H9 (cell line): ENCODE results near the gene CARHSP1. TPM values are rescaled to one million over a fixed set of nuclear protein-coding genes. Genes with fewer than 3 reads are reported as not detected.

ENCODE experiments used
- DNase-seq: peaks from one replicate; pipeline ENCODE4 v3.0.0-alpha.2; 2017
- H2AFZ ChIP-seq: one replicate; pipeline ENCODE4 v1.6.1; 2013; ENCODE audit warnings: mild to moderate bottlenecking, low read length, control low read depth, moderate library complexity
- H2AK5ac ChIP-seq: 2 replicates; pipeline ENCODE4 v1.6.1; 2013; ENCODE audit warnings: low read length, control low read depth, mixed read lengths; ENCODE audit not compliant: insufficient read length
- H2BK120ac ChIP-seq: one replicate; pipeline ENCODE4 v1.6.1; 2013; ENCODE audit warnings: low read depth, mild to moderate bottlenecking, low read length, control low read depth, inconsistent platforms; ENCODE audit not compliant: poor library complexity, severe bottlenecking
- H2BK12ac ChIP-seq: 2 replicates; pipeline ENCODE4 v1.6.1; 2013; ENCODE audit warnings: low read length, control low read depth, mixed read lengths, low read depth; ENCODE audit not compliant: insufficient read length
- H2BK15ac ChIP-seq: 2 replicates; pipeline ENCODE4 v1.6.1; 2013; ENCODE audit warnings: low read depth, low read length, control low read depth
- H2BK20ac ChIP-seq: one replicate; pipeline ENCODE4 v1.6.1; 2013; ENCODE audit warnings: low read depth, mild to moderate bottlenecking, low read length, control low read depth, inconsistent platforms; ENCODE audit not compliant: poor library complexity, severe bottlenecking
- H2BK5ac ChIP-seq: 2 replicates; pipeline ENCODE4 v1.6.1; 2013; ENCODE audit warnings: low read length, control low read depth, mixed read lengths; ENCODE audit not compliant: insufficient read length
- H3K14ac ChIP-seq: 2 replicates; pipeline ENCODE4 v1.6.1; 2013; ENCODE audit warnings: low read length, control low read depth; ENCODE audit not compliant: insufficient read depth
- H3K18ac ChIP-seq: 2 replicates; pipeline ENCODE4 v1.6.1; 2013; ENCODE audit warnings: low read depth, mild to moderate bottlenecking, mixed read lengths, low read length, control low read depth; ENCODE audit not compliant: insufficient read length
- H3K23ac ChIP-seq: 2 replicates; pipeline ENCODE4 v1.6.1; 2013; ENCODE audit warnings: low read length, control low read depth, mixed read lengths, low read depth; ENCODE audit not compliant: insufficient read length
- H3K23me2 ChIP-seq: 2 replicates; pipeline ENCODE4 v1.6.1; 2013; ENCODE audit warnings: low read depth, mild to moderate bottlenecking, mixed read lengths, low read length, control low read depth; ENCODE audit not compliant: insufficient read length, poor library complexity, severe bottlenecking
- H3K27ac ChIP-seq: 2 replicates; pipeline ENCODE4 v1.5.1; 2013; ENCODE audit warnings: low read length, control low read depth, mixed read lengths, low read depth; ENCODE audit not compliant: insufficient read length
- H3K27me3 ChIP-seq: 2 replicates; pipeline ENCODE4 v1.6.1; 2013; ENCODE audit warnings: low read length, control low read depth, inconsistent platforms; ENCODE audit not compliant: insufficient read depth
- H3K4ac ChIP-seq: 2 replicates; pipeline ENCODE4 v1.6.1; 2013; ENCODE audit warnings: low read depth, mild to moderate bottlenecking, control low read depth, inconsistent platforms, low read length, moderate library complexity
- H3K4me1 ChIP-seq: 2 replicates; pipeline ENCODE4 v1.6.1; 2013; ENCODE audit warnings: low read length, control low read depth, inconsistent platforms; ENCODE audit not compliant: insufficient read depth
- H3K4me2 ChIP-seq: 2 replicates; pipeline ENCODE4 v1.6.1; 2013; ENCODE audit warnings: low read length, control low read depth, mixed read lengths; ENCODE audit not compliant: insufficient read length, insufficient read depth
- H3K56ac ChIP-seq: 2 replicates; pipeline ENCODE4 v1.6.1; 2013; ENCODE audit warnings: low read depth, mild to moderate bottlenecking, mixed read lengths, low read length, control low read depth; ENCODE audit not compliant: insufficient read length
- H3K79me1 ChIP-seq: 2 replicates; pipeline ENCODE4 v1.6.1; 2013; ENCODE audit warnings: low read depth, mild to moderate bottlenecking, moderate library complexity, low read length, control low read depth, inconsistent platforms; ENCODE audit not compliant: insufficient read depth, poor library complexity, severe bottlenecking
- H3K79me2 ChIP-seq: 2 replicates; pipeline ENCODE4 v1.6.1; 2013; ENCODE audit warnings: low read length, control low read depth, inconsistent platforms; ENCODE audit not compliant: insufficient read depth
- H3K9ac ChIP-seq: 2 replicates; pipeline ENCODE4 v1.6.1; 2013; ENCODE audit warnings: low read length, control low read depth, mixed read lengths; ENCODE audit not compliant: insufficient read length; ENCODE audit errors: extremely low read depth
- H3K9me3 ChIP-seq: one replicate; pipeline ENCODE4 v1.6.1; 2013; ENCODE audit warnings: low read depth, low read length, inconsistent platforms; ENCODE audit not compliant: control insufficient read depth
- H3T11ph ChIP-seq: one replicate; pipeline ENCODE4 v1.6.1; 2013; ENCODE audit warnings: mild to moderate bottlenecking, low read length, control low read depth, inconsistent platforms
- H4K20me1 ChIP-seq: one replicate; pipeline ENCODE4 v1.6.1; 2013; ENCODE audit not compliant: control insufficient read depth, insufficient read length, insufficient read depth
- H4K5ac ChIP-seq: 2 replicates; pipeline ENCODE4 v1.6.1; 2013; ENCODE audit warnings: low read depth, mild to moderate bottlenecking, mixed read lengths, low read length, control low read depth; ENCODE audit not compliant: insufficient read length
- H4K8ac ChIP-seq: replicated peaks from 2 replicates; pipeline ENCODE4 v1.6.1; 2013; ENCODE audit warnings: low read length, control low read depth, mixed read lengths, low read depth; ENCODE audit not compliant: insufficient read length
- H4K91ac ChIP-seq: 2 replicates; pipeline ENCODE4 v1.6.1; 2013; ENCODE audit warnings: low read depth, mild to moderate bottlenecking, moderate library complexity, mixed read lengths, low read length, control low read depth; ENCODE audit not compliant: insufficient read length
- H3K27ac Mint-ChIP-seq, 3 experiments: 2 replicates in 2 of 3; 3 replicates in 1 of 3; pipeline ENCODE4 v1.8.0; 2020 to 2021; ENCODE audit warnings: mixed read lengths in 3 of 3, mild to moderate bottlenecking in 1 of 3, moderate library complexity in 1 of 3
- H3K27me3 Mint-ChIP-seq: 2 replicates; pipeline ENCODE4 v1.8.0; 2021; ENCODE audit warnings: low read depth, mild to moderate bottlenecking, moderate library complexity, mixed read lengths
- H3K36me3 Mint-ChIP-seq, 3 experiments: 2 replicates in 2 of 3; 3 replicates in 1 of 3; pipeline ENCODE4 v1.8.0; 2020 to 2021; ENCODE audit warnings: low read depth in 3 of 3, mixed read lengths in 3 of 3; ENCODE audit not compliant: insufficient read depth in 1 of 3
- H3K4me1 Mint-ChIP-seq, 2 experiments: 2 replicates each; pipeline ENCODE4 v1.8.0; 2020; ENCODE audit warnings: mixed read lengths in 2 of 2
- H3K4me3 Mint-ChIP-seq, 2 experiments: 2 replicates in 1 of 2; 3 replicates in 1 of 2; pipeline ENCODE4 v1.8.0; 2020 to 2021; ENCODE audit warnings: mild to moderate bottlenecking in 2 of 2, mixed read lengths in 2 of 2, moderate library complexity in 1 of 2
- H3K9me3 Mint-ChIP-seq, 2 experiments: 2 replicates in 1 of 2; 3 replicates in 1 of 2; pipeline ENCODE4 v1.8.0; 2020; ENCODE audit warnings: mild to moderate bottlenecking in 2 of 2, mixed read lengths in 2 of 2, moderate library complexity in 1 of 2
- CTCF ChIP-seq: fragments of 200-600 bp; sonication (generic); conservative IDR thresholded peaks from 3 replicates; pipeline ENCODE4 v1.8.0; 2021; ENCODE audit warnings: antibody characterized with exemption, mild to moderate bottlenecking
- WGBS: extraction: QIAGEN DNeasy Blood & Tissue Kit; methylation state at CpG from one replicate; pipeline ENCODE4 v1.1.7; 2013; ENCODE audit warnings: missing lambda C conversion rate, low lambda C conversion rate, mixed read lengths; ENCODE audit not compliant: insufficient read length; ENCODE audit errors: extremely low coverage; 5-methylcytosine and 5-hydroxymethylcytosine counted together
- total RNA-seq: library from RNA; stranded (reverse); gene quantifications from 2 replicates; pipeline ENCODE4 v1.2.1, GENCODE V29; 2021

CARHSP1 gene
- total RNA-seq, 1 experiment from 2014 or later: 194 TPM

DNA sequence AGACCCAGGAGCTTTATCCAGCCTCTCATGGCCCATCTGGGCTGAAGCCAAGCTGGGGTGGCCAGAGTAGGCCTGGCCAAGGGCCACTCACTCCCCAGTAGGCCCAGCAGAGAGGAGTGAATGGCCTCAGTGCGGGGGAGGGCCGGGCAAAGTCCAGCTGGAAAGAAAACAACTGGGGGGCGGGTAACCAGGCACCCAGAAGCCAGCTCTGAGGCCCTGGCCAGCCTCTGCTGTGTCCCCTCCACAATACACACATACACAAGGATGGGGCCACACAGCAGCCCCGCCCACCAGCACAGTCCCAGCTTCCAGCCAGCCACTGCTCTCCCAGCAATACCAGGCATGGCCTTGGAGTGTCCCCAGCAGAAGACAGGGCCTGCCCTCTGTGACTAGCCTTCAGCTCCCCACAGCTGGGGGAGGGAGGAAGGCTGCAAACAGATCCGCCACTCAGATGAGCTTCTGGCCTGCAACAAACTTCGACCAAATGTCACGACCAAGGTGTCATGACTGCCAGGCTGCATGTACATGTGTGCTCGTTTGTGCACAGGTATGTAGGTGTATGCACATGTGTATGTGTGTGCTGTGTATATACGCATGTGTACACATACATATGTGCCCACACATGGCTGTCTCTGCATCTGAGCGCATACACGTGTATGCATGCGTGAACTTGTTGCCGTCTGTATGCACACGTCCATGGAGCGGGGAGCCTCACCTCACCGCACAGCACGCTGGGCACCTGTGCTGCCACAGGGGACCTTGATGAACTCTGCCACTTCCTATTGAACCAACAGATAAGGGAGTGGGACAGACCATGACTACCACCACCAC lies 5.0 kb downstream of the CARHSP1 start:
- Histone ChIP-seq H3K79me1 (peaks cover 5% of the 10 kb centered on the region), H2BK5ac (no peak overlapping the region), H3K79me2 (peaks cover 60% of the 10 kb centered on the region; the same call in 1 of the 2 replicates), H3K23ac (no peak overlapping the region), H3K14ac (no peak overlapping the region), H3K27ac (no peak overlapping the region), H2BK20ac (no peak overlapping the region), H4K20me1 (peaks cover 5% of the 10 kb centered on the region), H4K8ac (no peak overlapping the region), H3K9me3 (no peaks in the 10 kb centered on the region), H3K27me3 (no peaks in the 10 kb centered on the region), H3K4me2 (peak overlapping the region; percentile 4), H3K4me1 (peaks cover 20% of the 10 kb centered on the region; the same call in 1 of the 2 replicates), H3T11ph (no peak overlapping the region), H3K23me2 (peaks cover 13% of the 10 kb centered on the region), H4K91ac (no peak overlapping the region), H2BK120ac (no peak overlapping the region), H3K56ac (no peak overlapping the region), H2BK15ac (no peak overlapping the region), H3K18ac (no peak overlapping the region), H3K4ac (no peak overlapping the region), H2BK12ac (no peak overlapping the region), H3K9ac (no peak overlapping the region), H2AK5ac (no peak overlapping the region), H4K5ac (no peak overlapping the region), H2AFZ (no peak overlapping the region)
- WGBS: no CpG with 5 or more reads among the region's 17 CpGs
- Mint-ChIP-seq H3K4me1 (peaks cover 47 to 65% of the 10 kb centered on the region in 2 experiments), H3K9me3 (no peaks in the 10 kb centered on the region; a peak in 1 of 5 replicates), H3K4me3 (peak overlapping the region; percentile 3 to 66; a peak in 4 of 5 replicates), H3K27ac (peak overlapping the region; percentile 27 to 83 (median 76); a peak in 6 of 7 replicates), H3K27me3 (no peaks in the 10 kb centered on the region; the same call in 1 of the 2 replicates), H3K36me3 (peaks cover 21 to 30% (median 22%) of the 10 kb centered on the region in 3 experiments)
- peak; percentile 69 for DNase-seq
- no peak; the same call in 2 of the 3 replicates for TF ChIP-seq CTCF
